Endothelial cell of umbilical vein (primary cell): ENCODE data around the gene SLC30A4.

Experiments used
- EZH2 ChIP-seq: IDR thresholded peaks from 2 replicates; pipeline ENCODE4 v1.6.1; 2012; ENCODE audit warnings: borderline replicate concordance, low read depth, mild to moderate bottlenecking, moderate library complexity, low read length, inconsistent platforms; ENCODE audit not compliant: severe bottlenecking
- JUN ChIP-seq: IDR thresholded peaks from 2 replicates; pipeline ENCODE4 v1.6.1; 2011; ENCODE audit warnings: borderline replicate concordance, low read depth; ENCODE audit not compliant: insufficient read length, insufficient read depth
- MYC ChIP-seq: IDR thresholded peaks from one replicate; pipeline ENCODE4 v1.6.1; 2011; ENCODE audit warnings: mild to moderate bottlenecking, low read depth, low read length
- POLR2A ChIP-seq: IDR thresholded peaks from 2 replicates; pipeline ENCODE4 v1.6.1; 2012; ENCODE audit warnings: low read depth, mild to moderate bottlenecking, control low read depth, low read length
- POLR2AphosphoS5 ChIP-seq: IDR thresholded peaks from 2 replicates; pipeline ENCODE4 v1.6.1; 2012; ENCODE audit warnings: low read depth, mild to moderate bottlenecking, control low read depth, low read length, moderate library complexity; ENCODE audit not compliant: insufficient read depth
- TF ChIP-seq, protein P1 (sequence below), 2 donors: IDR thresholded peaks; 1 replicate in 1 of 2; 2 replicates in 1 of 2; pipeline ENCODE4 v1.5.1; 2011; ENCODE audit warnings: low read length in 2 of 2, mild to moderate bottlenecking in 2 of 2, moderate library complexity in 2 of 2, control low read depth in 1 of 2, inconsistent platforms in 1 of 2, low read depth in 1 of 2; ENCODE audit not compliant: insufficient read depth in 1 of 2; ENCODE audit errors: extremely low read depth in 1 of 2
- TF ChIP-seq, protein P2 (sequence below): IDR thresholded peaks from 2 replicates; pipeline ENCODE4 v1.6.1; 2011; ENCODE audit not compliant: insufficient read depth, insufficient read length

DNA sequence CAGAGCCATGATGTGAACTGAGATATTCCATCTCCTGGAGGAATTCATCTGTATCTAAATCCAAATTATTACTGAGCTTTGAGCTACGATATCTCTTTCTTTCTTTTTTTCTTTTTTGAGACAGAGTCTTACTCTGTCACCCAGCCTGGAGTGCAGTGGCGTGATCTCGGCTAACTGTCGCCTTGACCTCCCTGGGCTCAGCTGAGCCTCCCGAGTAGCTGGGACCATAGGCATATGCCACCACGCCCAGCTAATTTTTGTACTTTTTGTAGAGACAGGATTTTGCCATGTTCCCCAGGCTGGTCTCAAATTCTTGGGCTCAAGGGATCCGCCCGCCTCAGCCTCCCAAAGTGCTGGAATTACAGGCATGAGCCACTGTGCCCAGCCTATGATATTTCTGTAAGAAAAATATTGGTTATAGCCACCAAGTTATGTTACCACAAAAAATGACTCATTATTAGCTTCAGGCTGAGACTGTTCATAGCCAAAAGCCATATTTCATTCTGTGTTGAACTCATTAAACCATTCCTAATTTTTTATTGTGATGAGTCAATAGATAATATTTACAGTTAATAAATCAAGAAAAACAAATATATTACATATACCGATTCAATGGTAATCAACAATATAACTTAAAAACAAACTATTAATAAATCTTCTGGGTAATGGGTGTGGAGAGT is 27.1 kb upstream of the SLC30A4 start:
- TF ChIP-seq, protein P1, sequence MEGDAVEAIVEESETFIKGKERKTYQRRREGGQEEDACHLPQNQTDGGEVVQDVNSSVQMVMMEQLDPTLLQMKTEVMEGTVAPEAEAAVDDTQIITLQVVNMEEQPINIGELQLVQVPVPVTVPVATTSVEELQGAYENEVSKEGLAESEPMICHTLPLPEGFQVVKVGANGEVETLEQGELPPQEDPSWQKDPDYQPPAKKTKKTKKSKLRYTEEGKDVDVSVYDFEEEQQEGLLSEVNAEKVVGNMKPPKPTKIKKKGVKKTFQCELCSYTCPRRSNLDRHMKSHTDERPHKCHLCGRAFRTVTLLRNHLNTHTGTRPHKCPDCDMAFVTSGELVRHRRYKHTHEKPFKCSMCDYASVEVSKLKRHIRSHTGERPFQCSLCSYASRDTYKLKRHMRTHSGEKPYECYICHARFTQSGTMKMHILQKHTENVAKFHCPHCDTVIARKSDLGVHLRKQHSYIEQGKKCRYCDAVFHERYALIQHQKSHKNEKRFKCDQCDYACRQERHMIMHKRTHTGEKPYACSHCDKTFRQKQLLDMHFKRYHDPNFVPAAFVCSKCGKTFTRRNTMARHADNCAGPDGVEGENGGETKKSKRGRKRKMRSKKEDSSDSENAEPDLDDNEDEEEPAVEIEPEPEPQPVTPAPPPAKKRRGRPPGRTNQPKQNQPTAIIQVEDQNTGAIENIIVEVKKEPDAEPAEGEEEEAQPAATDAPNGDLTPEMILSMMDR (IDR thresholded peaks at IDR 0.05; ENCODE audit: extremely low read depth in 1 of 2, insufficient read depth in 1 of 2, low read depth in 1 of 2, low read length in 2 of 2), result no peak
- TF ChIP-seq POLR2A (no peak), POLR2AphosphoS5 (no peak), EZH2 (no peak), MYC (no peak), JUN (no peak)
- TF ChIP-seq, protein P2, sequence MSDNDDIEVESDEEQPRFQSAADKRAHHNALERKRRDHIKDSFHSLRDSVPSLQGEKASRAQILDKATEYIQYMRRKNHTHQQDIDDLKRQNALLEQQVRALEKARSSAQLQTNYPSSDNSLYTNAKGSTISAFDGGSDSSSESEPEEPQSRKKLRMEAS, result no peak
